ENCODE measurements around the gene RUFY1. TPM values are rescaled to one million over a fixed set of nuclear protein-coding genes. Genes with fewer than 3 reads are reported as not detected.

RUFY1 gene
- polyA plus RNA-seq, 10 donors = 29.3 to 39.0 (median 34.6) TPM

Other genes with a start within 250 kb of the RUFY1 start
- 10 to 100 TPM; 26.0 to 52.8 (median 42.1) TPM for gene ADAMTS2, start 205.1 kb upstream of the RUFY1 start, polyA plus RNA-seq (ENCODE audit: insufficient read length in 10 of 10)
- gene HNRNPH1, start 73.1 kb downstream of the RUFY1 start, polyA plus RNA-seq (ENCODE audit: insufficient read length in 10 of 10) = 100 to 1,000 TPM; 391 to 937 (median 609) TPM
- gene CBY3, start 130.5 kb downstream of the RUFY1 start, polyA plus RNA-seq (ENCODE audit: insufficient read length in 10 of 10) = under 1 TPM in 7 of 10 donors, not detected in 3; 0.37 to 0.62 (median 0.48) TPM
- 100 to 1,000 TPM; 192 to 285 (median 237) TPM for gene CANX, start 148.4 kb downstream of the RUFY1 start, polyA plus RNA-seq (ENCODE audit: insufficient read length in 10 of 10)
- 10 to 100 TPM; 22.0 to 30.0 (median 25.1) TPM for gene MAML1, start 182.3 kb downstream of the RUFY1 start, polyA plus RNA-seq (ENCODE audit: insufficient read length in 10 of 10)
- gene LTC4S, start 243.4 kb downstream of the RUFY1 start, polyA plus RNA-seq (ENCODE audit: insufficient read length in 10 of 10) = 1 to 10 TPM; 1.3 to 3.3 (median 2.2) TPM

Measured in muscle of back (tissue), 10 donors.